PFSK-1 (cell line): Measurements from ENCODE around the gene SUSD6.

ENCODE experiments used
- FOXP2 ChIP-seq: optimal IDR thresholded peaks from 2 replicates; pipeline ENCODE3; 2011; ENCODE audit warnings: borderline replicate concordance, control low read depth, inconsistent platforms; ENCODE audit not compliant: insufficient read depth; ENCODE audit errors: extremely low read length, extremely low read depth
- POLR2AphosphoS5 ChIP-seq: IDR thresholded peaks from 2 replicates; pipeline ENCODE4 v1.6.1; 2012; ENCODE audit warnings: low read depth, mild to moderate bottlenecking, control low read depth, low read length, moderate library complexity
- SIN3A ChIP-seq: IDR thresholded peaks from 2 replicates; pipeline ENCODE4 v1.6.1; 2012; ENCODE audit warnings: mild to moderate bottlenecking, low read length, moderate library complexity, borderline replicate concordance; ENCODE audit not compliant: insufficient read depth
- TAF1 ChIP-seq: IDR thresholded peaks from 2 replicates; pipeline ENCODE4 v1.6.1; 2012; ENCODE audit warnings: low read length, control low read depth, borderline replicate concordance; ENCODE audit not compliant: insufficient read depth
- TF ChIP-seq, protein P1 (sequence below), 2 experiments: IDR thresholded peaks; 2 replicates each; pipeline versions ENCODE4 v1.6.1 to v1.8.0; 2011 to 2012; ENCODE audit warnings: low read depth in 2 of 2, low read length in 2 of 2, control low read depth in 1 of 2, inconsistent platforms in 1 of 2, mild to moderate bottlenecking in 1 of 2, moderate library complexity in 1 of 2; ENCODE audit not compliant: insufficient read depth in 1 of 2

SUSD6 gene

DNA sequence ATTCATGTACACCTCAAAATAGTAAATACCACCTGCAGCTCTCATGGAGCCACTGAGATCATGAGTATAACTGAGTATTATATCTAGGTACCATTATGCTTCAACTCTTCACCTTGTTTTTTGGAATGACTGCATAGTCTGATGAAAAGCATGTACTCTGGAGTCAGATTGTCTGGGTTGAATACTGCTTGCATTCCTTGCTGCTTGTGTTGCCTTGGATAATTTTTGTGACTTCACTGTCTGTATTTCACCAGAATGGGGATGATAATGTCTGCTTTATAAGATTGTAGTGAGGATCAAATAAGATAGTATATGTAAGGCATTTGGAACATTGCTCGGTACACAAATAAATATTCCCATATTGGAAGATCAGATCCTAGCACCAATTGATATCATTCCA lies 54.2 kb downstream of the SUSD6 start:
- no peak for TF ChIP-seq TAF1

DNA sequence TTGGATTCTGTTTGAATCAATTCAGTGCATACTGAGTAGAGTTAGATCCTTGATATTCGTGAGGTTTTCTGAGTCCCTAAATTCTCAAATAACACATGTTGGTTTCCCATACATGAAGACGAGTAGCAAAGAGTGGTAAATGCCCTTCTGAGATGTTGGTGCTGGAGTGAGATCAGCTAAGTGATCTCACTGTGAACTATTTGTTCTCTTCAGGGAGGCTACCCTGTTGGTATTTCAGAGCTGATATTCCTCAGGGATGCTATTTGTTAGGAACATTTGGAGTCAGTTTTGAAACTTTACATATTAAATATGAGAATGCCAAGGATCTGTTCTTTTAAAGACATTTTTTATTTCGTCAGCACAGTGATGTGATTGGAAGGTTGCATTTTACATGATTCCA lies 54.7 kb downstream of the SUSD6 start:
- TF ChIP-seq SIN3A: no peak
- TF ChIP-seq, protein P1, sequence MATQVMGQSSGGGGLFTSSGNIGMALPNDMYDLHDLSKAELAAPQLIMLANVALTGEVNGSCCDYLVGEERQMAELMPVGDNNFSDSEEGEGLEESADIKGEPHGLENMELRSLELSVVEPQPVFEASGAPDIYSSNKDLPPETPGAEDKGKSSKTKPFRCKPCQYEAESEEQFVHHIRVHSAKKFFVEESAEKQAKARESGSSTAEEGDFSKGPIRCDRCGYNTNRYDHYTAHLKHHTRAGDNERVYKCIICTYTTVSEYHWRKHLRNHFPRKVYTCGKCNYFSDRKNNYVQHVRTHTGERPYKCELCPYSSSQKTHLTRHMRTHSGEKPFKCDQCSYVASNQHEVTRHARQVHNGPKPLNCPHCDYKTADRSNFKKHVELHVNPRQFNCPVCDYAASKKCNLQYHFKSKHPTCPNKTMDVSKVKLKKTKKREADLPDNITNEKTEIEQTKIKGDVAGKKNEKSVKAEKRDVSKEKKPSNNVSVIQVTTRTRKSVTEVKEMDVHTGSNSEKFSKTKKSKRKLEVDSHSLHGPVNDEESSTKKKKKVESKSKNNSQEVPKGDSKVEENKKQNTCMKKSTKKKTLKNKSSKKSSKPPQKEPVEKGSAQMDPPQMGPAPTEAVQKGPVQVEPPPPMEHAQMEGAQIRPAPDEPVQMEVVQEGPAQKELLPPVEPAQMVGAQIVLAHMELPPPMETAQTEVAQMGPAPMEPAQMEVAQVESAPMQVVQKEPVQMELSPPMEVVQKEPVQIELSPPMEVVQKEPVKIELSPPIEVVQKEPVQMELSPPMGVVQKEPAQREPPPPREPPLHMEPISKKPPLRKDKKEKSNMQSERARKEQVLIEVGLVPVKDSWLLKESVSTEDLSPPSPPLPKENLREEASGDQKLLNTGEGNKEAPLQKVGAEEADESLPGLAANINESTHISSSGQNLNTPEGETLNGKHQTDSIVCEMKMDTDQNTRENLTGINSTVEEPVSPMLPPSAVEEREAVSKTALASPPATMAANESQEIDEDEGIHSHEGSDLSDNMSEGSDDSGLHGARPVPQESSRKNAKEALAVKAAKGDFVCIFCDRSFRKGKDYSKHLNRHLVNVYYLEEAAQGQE (IDR thresholded peaks at IDR 0.05; ENCODE audit: insufficient read depth in 1 of 2, low read depth in 2 of 2, low read length in 2 of 2): no peak

DNA sequence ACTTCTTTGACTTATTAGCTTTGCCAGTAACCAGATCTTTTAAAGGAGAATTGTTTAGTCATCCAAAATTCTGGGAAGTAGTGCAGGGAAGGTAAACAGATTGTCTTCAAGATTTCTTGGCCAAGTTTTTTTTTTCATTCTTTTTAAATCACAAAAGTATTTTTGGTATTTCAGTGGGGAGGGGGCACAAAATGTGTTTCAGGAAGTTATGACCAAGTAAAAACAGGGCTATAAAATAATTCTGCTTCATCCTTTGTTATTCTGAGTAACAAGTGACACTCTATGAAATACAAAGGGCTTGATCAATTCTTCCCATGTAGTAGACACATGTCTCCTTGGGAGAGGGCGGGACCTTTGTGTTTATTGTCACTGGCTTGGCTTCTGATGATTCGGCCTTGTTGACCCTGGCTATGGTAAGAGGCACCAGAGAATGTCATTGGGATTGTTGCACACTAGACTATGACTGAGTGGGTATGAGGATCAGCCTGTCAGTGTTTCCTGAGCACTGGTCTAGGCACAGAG lies 55.4 kb downstream of the SUSD6 start:
- TF ChIP-seq, protein P1 (IDR thresholded peaks at IDR 0.05; ENCODE audit: insufficient read depth in 1 of 2, low read depth in 2 of 2, low read length in 2 of 2): no peak
- TF ChIP-seq POLR2AphosphoS5: no peak

DNA sequence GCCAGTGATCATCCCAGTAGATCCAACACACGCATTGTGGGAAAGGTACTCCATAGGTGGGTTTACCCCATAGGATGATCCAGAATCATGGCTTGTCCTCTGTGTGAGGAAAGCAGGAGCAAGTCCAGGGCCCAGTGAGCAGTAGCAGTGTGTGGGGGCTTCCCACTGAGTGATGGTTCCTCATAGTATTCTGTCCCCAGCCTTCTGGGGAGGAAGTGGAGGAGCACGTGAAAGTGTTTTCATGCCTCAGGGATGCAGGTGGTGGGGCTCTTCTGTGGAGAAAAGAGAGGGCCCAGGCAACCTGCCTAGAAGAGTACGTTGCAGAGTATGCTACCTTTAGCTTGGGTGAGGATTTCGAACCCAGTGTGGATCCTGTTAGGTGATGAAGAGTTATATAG lies 56.5 kb downstream of the SUSD6 start:
- TF ChIP-seq, protein P1 (IDR thresholded peaks at IDR 0.05; ENCODE audit: insufficient read depth in 1 of 2, low read depth in 2 of 2, low read length in 2 of 2): no peak
- TF ChIP-seq FOXP2 (no peak), TAF1 (no peak), SIN3A (no peak), POLR2AphosphoS5 (no peak)

DNA sequence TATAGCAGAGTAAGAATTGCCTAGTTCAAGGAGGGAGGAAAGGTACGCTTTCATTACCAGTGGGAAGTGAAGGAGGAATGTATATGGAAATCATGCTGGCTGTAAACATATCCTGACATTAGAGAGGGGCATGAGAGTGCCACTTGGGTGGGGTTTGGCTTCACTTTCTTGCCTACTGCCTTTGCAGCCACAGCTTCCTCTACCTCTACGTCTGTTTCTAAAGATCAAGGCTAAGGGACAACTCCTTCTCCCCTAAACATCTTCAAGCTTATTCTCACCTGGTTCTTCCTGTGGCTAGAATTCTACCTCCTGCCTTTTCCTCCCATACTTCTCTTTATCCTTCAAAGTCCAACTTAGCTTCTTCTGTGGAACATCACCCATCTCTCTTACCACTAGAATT lies 58.0 kb downstream of the SUSD6 start:
- TF ChIP-seq, protein P1 (IDR thresholded peaks at IDR 0.05; ENCODE audit: insufficient read depth in 1 of 2, low read depth in 2 of 2, low read length in 2 of 2): no peak
- TF ChIP-seq POLR2AphosphoS5 (no peak), SIN3A (no peak), TAF1 (no peak), FOXP2 (no peak)

DNA sequence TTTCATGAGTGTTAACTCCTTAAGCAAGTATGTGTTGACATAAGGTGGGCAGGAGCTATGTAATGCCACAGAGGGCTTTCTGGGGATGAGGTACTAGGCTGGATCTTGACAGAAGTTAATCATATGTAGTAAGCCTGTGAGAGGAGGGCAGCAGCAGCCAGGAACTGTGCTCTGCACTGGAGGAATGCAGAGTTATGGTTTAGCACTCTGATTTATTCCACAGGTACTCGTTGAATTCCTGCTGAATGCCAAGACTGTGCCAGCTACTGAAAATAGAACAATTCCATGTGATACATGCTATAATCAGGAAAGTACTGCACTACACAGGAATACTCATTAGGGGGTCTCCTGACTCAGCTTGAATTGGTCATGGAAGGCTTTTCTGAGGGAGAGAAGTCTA lies 58.7 kb downstream of the SUSD6 start:
- TF ChIP-seq SIN3A: no peak
- no peak for TF ChIP-seq FOXP2
- no peak for TF ChIP-seq POLR2AphosphoS5
- TF ChIP-seq TAF1: no peak
- TF ChIP-seq, protein P1 (IDR thresholded peaks at IDR 0.05; ENCODE audit: insufficient read depth in 1 of 2, low read depth in 2 of 2, low read length in 2 of 2): no peak
